Vagina (tissue), 2 donors: ENCODE results near the gene MPIG6B.

Experiments used
- POLR2A ChIP-seq, 2 donors: fragments of 450-650 bp; IDR thresholded peaks; one replicate each; pipeline ENCODE4 v1.6.1; 2017; ENCODE audit warnings: antibody characterized with exemption in 2 of 2, mild to moderate bottlenecking in 2 of 2, moderate library complexity in 2 of 2
- POLR2AphosphoS5 ChIP-seq, 2 donors: sonication (generic); formaldehyde crosslinking; IDR thresholded peaks; one replicate each; pipeline ENCODE4 v1.9.0; 2017; ENCODE audit warnings: antibody characterized with exemption in 2 of 2, mild to moderate bottlenecking in 2 of 2, low read depth in 1 of 2; ENCODE audit not compliant: insufficient read depth in 1 of 2
- TF ChIP-seq, protein P1 (sequence below), 3 experiments: fragments of 450-650 bp in 2 of 3; fragments of 200-600 bp in 1 of 3; sonication (generic) in 1 of 3; IDR thresholded peaks; one replicate each; pipeline ENCODE4 v1.5.1; 2017 to 2019; ENCODE audit warnings: antibody characterized with exemption in 3 of 3, mild to moderate bottlenecking in 2 of 3, moderate library complexity in 2 of 3

- TF ChIP-seq, protein P1, sequence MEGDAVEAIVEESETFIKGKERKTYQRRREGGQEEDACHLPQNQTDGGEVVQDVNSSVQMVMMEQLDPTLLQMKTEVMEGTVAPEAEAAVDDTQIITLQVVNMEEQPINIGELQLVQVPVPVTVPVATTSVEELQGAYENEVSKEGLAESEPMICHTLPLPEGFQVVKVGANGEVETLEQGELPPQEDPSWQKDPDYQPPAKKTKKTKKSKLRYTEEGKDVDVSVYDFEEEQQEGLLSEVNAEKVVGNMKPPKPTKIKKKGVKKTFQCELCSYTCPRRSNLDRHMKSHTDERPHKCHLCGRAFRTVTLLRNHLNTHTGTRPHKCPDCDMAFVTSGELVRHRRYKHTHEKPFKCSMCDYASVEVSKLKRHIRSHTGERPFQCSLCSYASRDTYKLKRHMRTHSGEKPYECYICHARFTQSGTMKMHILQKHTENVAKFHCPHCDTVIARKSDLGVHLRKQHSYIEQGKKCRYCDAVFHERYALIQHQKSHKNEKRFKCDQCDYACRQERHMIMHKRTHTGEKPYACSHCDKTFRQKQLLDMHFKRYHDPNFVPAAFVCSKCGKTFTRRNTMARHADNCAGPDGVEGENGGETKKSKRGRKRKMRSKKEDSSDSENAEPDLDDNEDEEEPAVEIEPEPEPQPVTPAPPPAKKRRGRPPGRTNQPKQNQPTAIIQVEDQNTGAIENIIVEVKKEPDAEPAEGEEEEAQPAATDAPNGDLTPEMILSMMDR (IDR thresholded peaks at IDR 0.05): no peak
- TF ChIP-seq POLR2A (IDR thresholded peaks at IDR 0.05) (no peak), POLR2AphosphoS5 (IDR thresholded peaks at IDR 0.05; ENCODE audit: insufficient read depth in 1 of 2, low read depth in 1 of 2) (no peak)
These were observed 35.1 kb downstream of the MPIG6B start for GRCh38 chr6:31758281-31758680.
